GM21423 (cell line): Measurements from ENCODE around the gene MRAP.
"Not testable (repeated sequence)": the region's sequence is repeated elsewhere in the genome, so short reads cannot be mapped to it uniquely, and the experiment has no call there.

ENCODE experiments used
- ATAC-seq: cut with Tn5 transposase; IDR thresholded peaks from one replicate; pipeline ENCODE4 v1.9.1; 2021; ENCODE audit warnings: mild to moderate bottlenecking, moderate library complexity; ENCODE audit not compliant: unreplicated experiment

The MRAP gene

GRCh38 chr21:32299695-32300094, 1.0 kb downstream of the MRAP start:
- ATAC-seq: no peak

GRCh38 chr21:32300117-32300681, 1.5 kb downstream of the MRAP start:
- ATAC-seq: no peak

- ATAC-seq: no peak
Observed at GRCh38 chr21:32301596-32301995, 2.9 kb downstream of the MRAP start.

- ATAC-seq: no peak
Observed at GRCh38 chr21:32302560-32302959, 3.9 kb downstream of the MRAP start.

GRCh38 chr21:32303385-32303784, 4.7 kb downstream of the MRAP start:
- ATAC-seq: no peak

GRCh38 chr21:32304998-32305397, 6.3 kb downstream of the MRAP start:
- ATAC-seq: no peak

- ATAC-seq: no peak
Observed at GRCh38 chr21:32306021-32306780, 7.5 kb downstream of the MRAP start.

- ATAC-seq: no peak
Observed at GRCh38 chr21:32307706-32308105, 9.1 kb downstream of the MRAP start.

GRCh38 chr21:32308696-32309095, 10.0 kb downstream of the MRAP start:
- ATAC-seq: no peak

- no peak for ATAC-seq
Observed at GRCh38 chr21:32309906-32310460, 11.3 kb downstream of the MRAP start.

GRCh38 chr21:32310976-32311375, 12.3 kb downstream of the MRAP start:
- ATAC-seq: not testable (repeated sequence)

- ATAC-seq: no peak
Observed at GRCh38 chr21:32311621-32312020, 13.0 kb downstream of the MRAP start.

- ATAC-seq: no peak
Observed at GRCh38 chr21:32312326-32312725, 13.7 kb downstream of the MRAP start.

- no peak for ATAC-seq
Observed at GRCh38 chr21:32312976-32313375, 14.3 kb downstream of the MRAP start.

GRCh38 chr21:32314806-32315205, 16.2 kb downstream of the MRAP start:
- no peak for ATAC-seq

GRCh38 chr21:32315511-32316281, 17.0 kb downstream of the MRAP start:
- no peak for ATAC-seq

GRCh38 chr21:32316361-32317215, 17.9 kb downstream of the MRAP start:
- ATAC-seq: no peak

GRCh38 chr21:32317726-32318125, 19.1 kb downstream of the MRAP start:
- ATAC-seq: no peak

GRCh38 chr21:32319012-32319411, 20.4 kb downstream of the MRAP start:
- ATAC-seq: no peak

GRCh38 chr21:32320059-32320458, 21.4 kb downstream of the MRAP start:
- ATAC-seq: no peak

- no peak for ATAC-seq
Observed at GRCh38 chr21:32320726-32321125, 22.1 kb downstream of the MRAP start.
